Subcutaneous abdominal adipose tissue (tissue), 5 donors: Measurements from ENCODE around the gene MBD3L4.
"Not testable (repeated sequence)": the region's sequence is repeated elsewhere in the genome, so short reads cannot be mapped to it uniquely, and the experiment has no call there.

Experiments
- H3K27ac ChIP-seq: one replicate; pipeline ENCODE4 v1.7.0; 2013; ENCODE audit warnings: low read depth, mild to moderate bottlenecking, inconsistent platforms, low read length, moderate library complexity
- H3K27me3 ChIP-seq, 5 donors: one replicate each; pipeline ENCODE4 v1.7.0; 2013; ENCODE audit warnings: low read length in 5 of 5, inconsistent platforms in 1 of 5; ENCODE audit not compliant: control insufficient read depth in 5 of 5, insufficient read depth in 4 of 5
- H3K36me3 ChIP-seq, 5 donors: one replicate each; pipeline ENCODE4 v1.7.0; 2013; ENCODE audit warnings: low read length in 5 of 5; ENCODE audit not compliant: control insufficient read depth in 5 of 5, insufficient read depth in 5 of 5
- H3K4me1 ChIP-seq, 5 donors: one replicate each; pipeline ENCODE4 v1.7.0; 2013; ENCODE audit warnings: low read length in 5 of 5, mild to moderate bottlenecking in 3 of 5, moderate library complexity in 1 of 5; ENCODE audit not compliant: control insufficient read depth in 5 of 5, insufficient read depth in 5 of 5
- H3K4me3 ChIP-seq, 5 donors: one replicate each; pipeline ENCODE4 v1.7.0; 2013; ENCODE audit warnings: low read length in 5 of 5, low read depth in 1 of 5
- H3K9ac ChIP-seq, 5 donors: one replicate each; pipeline ENCODE4 v1.7.0; 2013; ENCODE audit warnings: low read length in 5 of 5, mild to moderate bottlenecking in 4 of 5, moderate library complexity in 3 of 5
- H3K9me3 ChIP-seq, 5 donors: one replicate each; pipeline ENCODE4 v1.7.0; 2013; ENCODE audit warnings: low read length in 5 of 5; ENCODE audit not compliant: control insufficient read depth in 5 of 5
- donor health status: healthy.
- donor health status: healthy.
- donor health status: healthy.
- donor health status: healthy.
- donor health status: healthy.

Gene MBD3L4

GRCh38 chr19:7052896-7053295, 12.9 kb upstream of the MBD3L4 start:
- H3K27ac ChIP-seq, H3K9me3 ChIP-seq, H3K4me3 ChIP-seq, H3K9ac ChIP-seq, H3K36me3 ChIP-seq, H3K27me3 ChIP-seq, H3K4me1 ChIP-seq: not testable (repeated sequence)

GRCh38 chr19:7051421-7051820, 11.4 kb upstream of the MBD3L4 start:
- not testable (repeated sequence) for H3K36me3 ChIP-seq, H3K4me1 ChIP-seq, H3K9ac ChIP-seq, H3K4me3 ChIP-seq, H3K9me3 ChIP-seq, H3K27ac ChIP-seq, H3K27me3 ChIP-seq

- not testable (repeated sequence) for H3K27me3 ChIP-seq, H3K4me1 ChIP-seq, H3K9me3 ChIP-seq, H3K4me3 ChIP-seq, H3K27ac ChIP-seq, H3K36me3 ChIP-seq, H3K9ac ChIP-seq
Measured at GRCh38 chr19:7049021-7049420, 9.0 kb upstream of the MBD3L4 start, which contains the start of gene MBD3L2. Gene MBD3L2, plus strand, starts transcription at chr19:7049321. Its CDS starts 53 bp downstream, at chr19:7049374.

- not testable (repeated sequence) for H3K36me3 ChIP-seq, H3K4me3 ChIP-seq, H3K9ac ChIP-seq, H3K27me3 ChIP-seq, H3K4me1 ChIP-seq, H3K9me3 ChIP-seq, H3K27ac ChIP-seq
Measured at GRCh38 chr19:7041563-7041962, 1.6 kb upstream of the MBD3L4 start.

GRCh38 chr19:7030278-7030677, 9.7 kb downstream of the MBD3L4 start, which contains the start of gene MBD3L5:
Gene MBD3L5, plus strand, starts transcription at chr19:7030578. Its CDS starts 34 bp downstream, at chr19:7030612.
- H3K9ac ChIP-seq, H3K4me1 ChIP-seq, H3K9me3 ChIP-seq, H3K27ac ChIP-seq, H3K27me3 ChIP-seq, H3K4me3 ChIP-seq, H3K36me3 ChIP-seq: not testable (repeated sequence)

GRCh38 chr19:7028790-7029189, 11.2 kb downstream of the MBD3L4 start:
- H3K9me3 ChIP-seq, H3K36me3 ChIP-seq, H3K27me3 ChIP-seq, H3K4me3 ChIP-seq, H3K9ac ChIP-seq, H3K4me1 ChIP-seq, H3K27ac ChIP-seq: not testable (repeated sequence)

- H3K9me3 ChIP-seq, H3K27me3 ChIP-seq, H3K36me3 ChIP-seq, H3K9ac ChIP-seq, H3K4me3 ChIP-seq, H3K27ac ChIP-seq, H3K4me1 ChIP-seq: not testable (repeated sequence)
Measured at GRCh38 chr19:7021331-7021730, 18.6 kb downstream of the MBD3L4 start, which contains the start of gene MBD3L2B. Gene MBD3L2B, minus strand, starts transcription at chr19:7021431. Its CDS starts 34 bp downstream, at chr19:7021397.

- Histone ChIP-seq H3K27me3 (no peaks in the 10 kb centered on the region), H3K4me3 (no peak overlapping the region), H3K9ac (no peak overlapping the region), H3K36me3 (no peaks in the 10 kb centered on the region), H3K9me3 (no peaks in the 10 kb centered on the region), H3K27ac (no peak overlapping the region), H3K4me1 (no peaks in the 10 kb centered on the region)
Measured at GRCh38 chr19:7018828-7019227, 21.2 kb downstream of the MBD3L4 start.

- Histone ChIP-seq H3K4me3 (no peak overlapping the region), H3K9ac (no peak overlapping the region), H3K4me1 (no peaks in the 10 kb centered on the region), H3K27me3 (no peaks in the 10 kb centered on the region), H3K27ac (no peak overlapping the region), H3K36me3 (no peaks in the 10 kb centered on the region), H3K9me3 (no peaks in the 10 kb centered on the region)
Measured at GRCh38 chr19:7013678-7014077, 26.3 kb downstream of the MBD3L4 start.

GRCh38 chr19:7010722-7011593, 29.0 kb downstream of the MBD3L4 start:
- Histone ChIP-seq H3K9me3 (no peaks in the 10 kb centered on the region), H3K36me3 (no peaks in the 10 kb centered on the region), H3K27ac (no peak overlapping the region), H3K27me3 (no peaks in the 10 kb centered on the region), H3K4me1 (no peaks in the 10 kb centered on the region), H3K4me3 (no peak overlapping the region), H3K9ac (no peak overlapping the region)
